PFSK-1 (cell line): ENCODE data around the gene TRIM47.

Source experiments
- FOXP2 ChIP-seq: optimal IDR thresholded peaks from 2 replicates; pipeline ENCODE3; 2011; ENCODE audit warnings: borderline replicate concordance, control low read depth, inconsistent platforms; ENCODE audit not compliant: insufficient read depth; ENCODE audit errors: extremely low read length, extremely low read depth
- POLR2AphosphoS5 ChIP-seq: IDR thresholded peaks from 2 replicates; pipeline ENCODE4 v1.6.1; 2012; ENCODE audit warnings: low read depth, mild to moderate bottlenecking, control low read depth, low read length, moderate library complexity
- REST ChIP-seq, 2 experiments: IDR thresholded peaks; 2 replicates each; pipeline versions ENCODE4 v1.6.1 to v1.8.0; 2011 to 2012; ENCODE audit warnings: low read depth in 2 of 2, low read length in 2 of 2, control low read depth in 1 of 2, inconsistent platforms in 1 of 2, mild to moderate bottlenecking in 1 of 2, moderate library complexity in 1 of 2; ENCODE audit not compliant: insufficient read depth in 1 of 2
- SIN3A ChIP-seq: IDR thresholded peaks from 2 replicates; pipeline ENCODE4 v1.6.1; 2012; ENCODE audit warnings: mild to moderate bottlenecking, low read length, moderate library complexity, borderline replicate concordance; ENCODE audit not compliant: insufficient read depth
- TAF1 ChIP-seq: IDR thresholded peaks from 2 replicates; pipeline ENCODE4 v1.6.1; 2012; ENCODE audit warnings: low read length, control low read depth, borderline replicate concordance; ENCODE audit not compliant: insufficient read depth

The TRIM47 gene

GRCh38 chr17:75901727-75902126, 23.3 kb upstream of the TRIM47 start:
- TF ChIP-seq REST (IDR thresholded peaks at IDR 0.05; ENCODE audit: insufficient read depth in 1 of 2, low read depth in 2 of 2, low read length in 2 of 2) (no peak), FOXP2 (no peak), POLR2AphosphoS5 (no peak), SIN3A (no peak), TAF1 (no peak)

DNA sequence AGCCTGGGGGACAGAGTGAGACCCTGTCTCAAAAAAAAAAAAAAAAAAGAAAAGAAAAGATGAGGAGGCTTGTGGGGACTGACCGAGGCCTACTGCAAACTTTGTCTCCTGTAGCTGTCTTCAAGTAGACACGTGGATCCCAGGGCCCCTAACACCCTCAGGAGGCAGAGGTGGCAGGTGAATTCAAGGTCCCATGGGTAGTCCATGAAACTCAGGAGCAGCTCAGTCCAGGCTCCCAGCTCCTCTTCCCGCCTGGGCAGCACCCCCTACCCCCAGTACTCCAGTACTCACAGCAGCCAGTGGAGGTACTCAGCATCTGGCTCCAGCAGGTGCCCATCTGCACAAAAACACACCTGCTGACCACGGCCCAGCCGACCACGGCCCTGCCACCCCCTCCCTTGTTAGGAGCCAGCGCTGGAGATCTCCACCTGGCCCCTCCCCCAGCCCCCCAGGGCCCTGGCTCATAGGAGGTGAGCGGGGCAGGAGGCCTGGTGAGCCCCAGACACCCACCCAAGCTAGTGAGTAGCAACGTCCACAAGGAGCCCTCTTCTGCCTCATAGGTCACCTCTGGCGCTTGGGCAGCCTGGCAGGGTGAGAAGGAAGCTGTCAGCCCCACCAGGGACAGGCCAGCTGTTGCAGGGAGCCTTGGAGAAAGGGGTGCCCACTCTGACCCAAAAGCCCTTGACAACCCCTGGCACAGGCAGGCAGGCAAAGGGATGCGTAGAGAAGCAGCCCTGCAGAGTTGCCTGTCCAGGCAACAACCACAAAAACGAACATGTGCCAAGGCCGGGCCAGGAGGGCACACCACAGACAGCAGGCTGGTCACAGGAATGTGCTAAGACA, 22.5 kb upstream of the TRIM47 start:
- TF ChIP-seq TAF1: no peak
- TF ChIP-seq POLR2AphosphoS5: no peak
- TF ChIP-seq SIN3A: no peak
- no peak for TF ChIP-seq FOXP2
- no peak for TF ChIP-seq REST (IDR thresholded peaks at IDR 0.05; ENCODE audit: insufficient read depth in 1 of 2, low read depth in 2 of 2, low read length in 2 of 2)

DNA sequence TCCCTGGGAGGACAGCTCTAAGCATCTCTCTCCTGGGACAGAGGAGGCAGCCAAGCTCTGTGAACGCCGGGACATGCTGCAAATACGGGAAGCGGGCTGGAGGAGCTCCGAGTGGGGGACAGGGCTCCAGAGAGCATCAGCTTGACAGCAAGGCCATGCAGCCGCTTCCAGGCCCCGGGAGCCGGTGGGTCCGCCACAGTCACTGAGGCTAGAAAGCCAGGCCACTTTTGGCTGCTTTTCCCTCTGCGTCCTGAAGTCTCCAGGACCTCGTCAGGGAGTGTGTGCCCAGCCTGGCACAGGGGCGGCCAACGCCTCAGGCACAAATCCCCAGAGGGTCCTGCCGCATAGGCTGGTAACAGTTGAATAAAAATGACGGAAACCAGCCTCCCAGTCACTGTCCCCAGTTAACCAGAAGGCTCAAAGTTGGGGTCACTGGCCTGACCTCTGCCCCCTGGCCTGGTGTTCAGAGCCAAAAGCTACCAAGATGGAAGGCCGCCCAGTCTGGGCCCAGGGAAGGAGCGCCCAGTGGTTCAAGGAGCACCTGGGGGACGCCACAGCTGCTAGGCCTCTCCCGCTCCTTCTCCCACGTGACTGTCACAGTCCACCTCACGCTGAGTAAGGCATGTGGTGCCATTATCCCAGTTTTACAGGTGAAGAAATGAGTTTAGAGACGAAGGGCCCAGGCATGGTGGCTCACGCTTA, 21.5 kb upstream of the TRIM47 start:
- TF ChIP-seq REST (IDR thresholded peaks at IDR 0.05; ENCODE audit: insufficient read depth in 1 of 2, low read depth in 2 of 2, low read length in 2 of 2) (no peak), FOXP2 (no peak), SIN3A (no peak), TAF1 (no peak), POLR2AphosphoS5 (no peak)

GRCh38 chr17:75899353-75899752, 21.0 kb upstream of the TRIM47 start:
- TF ChIP-seq POLR2AphosphoS5 (no peak), REST (IDR thresholded peaks at IDR 0.05; ENCODE audit: insufficient read depth in 1 of 2, low read depth in 2 of 2, low read length in 2 of 2) (no peak), SIN3A (no peak), FOXP2 (no peak), TAF1 (no peak)
